OCI-LY7 (cell line): ENCODE results near the gene PAK1. TPM values are rescaled to one million over a fixed set of nuclear protein-coding genes. Genes with fewer than 3 reads are reported as not detected.

ENCODE experiments used
- BruUV-seq: library from RNA; stranded (reverse); fragments of 400-500 nt; replicated peaks from 2 replicates; lab custom pipeline; 2021; lab: Mats Ljungman, UMichigan
- CTCF ChIA-PET: fragments of 300-600 bp; sonication (Branson Sonifier 250); formaldehyde crosslinking; loops from one replicate; lab custom pipeline; 2022; ENCODE audit warnings: antibody characterized with exemption; ENCODE audit not compliant: unreplicated experiment; lab: Charles Lee
- POLR2A ChIA-PET: fragments of 300-600 bp; sonication (Branson Sonifier 250); formaldehyde crosslinking; loops from one replicate; lab custom pipeline; 2022; ENCODE audit warnings: antibody characterized with exemption; lab: Charles Lee
- DNase-seq: peaks from one replicate; pipeline ENCODE4 v3.0.0-alpha.2; 2015; ENCODE audit warnings: low spot score
- H2AFZ ChIP-seq: fragments of 200-600 bp; sonication (generic), shearing (Covaris generic); 2 replicates; pipeline ENCODE4 v1.6.1; 2014; ENCODE audit warnings: mild to moderate bottlenecking, antibody characterized with exemption, low read length, moderate library complexity
- H3K27ac ChIP-seq: fragments of 200-600 bp; sonication (generic); 2 replicates; pipeline ENCODE4 v1.5.1; 2014; ENCODE audit warnings: mixed run types, low read depth, mild to moderate bottlenecking, moderate library complexity, low read length, inconsistent platforms; ENCODE audit not compliant: poor library complexity, severe bottlenecking
- H3K36me3 ChIP-seq: fragments of 200-600 bp; sonication (generic); 2 replicates; pipeline ENCODE4 v1.6.1; 2014; ENCODE audit warnings: mild to moderate bottlenecking, antibody characterized with exemption, low read length, moderate library complexity, mixed read lengths; ENCODE audit not compliant: insufficient read depth
- H3K4me1 ChIP-seq: fragments of 200-600 bp; sonication (generic); 2 replicates; pipeline ENCODE4 v1.5.1; 2014; ENCODE audit warnings: mild to moderate bottlenecking, low read length; ENCODE audit not compliant: insufficient read depth, poor library complexity, severe bottlenecking
- H3K4me2 ChIP-seq: fragments of 200-600 bp; sonication (generic); 2 replicates; pipeline ENCODE4 v1.6.1; 2014; ENCODE audit warnings: mild to moderate bottlenecking, low read length
- H3K4me3 ChIP-seq: fragments of 200-600 bp; sonication (generic); 2 replicates; pipeline ENCODE4 v1.5.1; 2014; ENCODE audit warnings: mild to moderate bottlenecking, low read depth, low read length; ENCODE audit not compliant: poor library complexity, severe bottlenecking
- H3K79me2 ChIP-seq: fragments of 200-600 bp; sonication (generic); 2 replicates; pipeline ENCODE4 v1.6.1; 2016; ENCODE audit warnings: low read depth, mild to moderate bottlenecking, low read length, moderate library complexity, mixed read lengths; ENCODE audit not compliant: insufficient read depth
- H3K9me2 ChIP-seq: fragments of 200-600 bp; sonication (generic); 2 replicates; pipeline ENCODE4 v1.6.1; 2016; ENCODE audit warnings: mild to moderate bottlenecking, low read length, mixed read lengths; ENCODE audit not compliant: insufficient read depth
- H3K9me3 ChIP-seq: fragments of 200-600 bp; sonication (generic); 2 replicates; pipeline ENCODE4 v1.6.1; 2014; ENCODE audit warnings: mild to moderate bottlenecking, mixed run types, low read length, mixed read lengths
- H4K20me1 ChIP-seq: fragments of 200-600 bp; sonication (generic); 2 replicates; pipeline ENCODE4 v1.6.1; 2014; ENCODE audit warnings: mild to moderate bottlenecking, antibody characterized with exemption, low read length, moderate library complexity, mixed read lengths; ENCODE audit not compliant: insufficient read depth
- EZH2phosphoT487 ChIP-seq: fragments of 200-600 bp; sonication (generic); IDR thresholded peaks from 2 replicates; pipeline ENCODE4 v1.6.1; 2018; ENCODE audit warnings: low read depth, borderline replicate concordance, mild to moderate bottlenecking, mixed run types, antibody characterized with exemption, low read length, moderate library complexity, mixed read lengths
- intact Hi-C: fragments of 100-400 bp; cut with micrococcal nuclease; formaldehyde crosslinking; loops from one replicate; pipeline ENCODE4 v1.10.0; 2022; ENCODE audit not compliant: unreplicated experiment
- total RNA-seq, 2 experiments: library from RNA; depleted of rRNA in 1 of 2; stranded (reverse); fragments of >200 nt in 1 of 2; shearing (Covaris generic) in 1 of 2; gene quantifications; 2 replicates each; pipeline ENCODE4 v1.2.3, GENCODE V29; 2014 to 2022
- TF ChIP-seq, protein P1 (sequence below): fragments of 200-600 bp; sonication (generic); conservative IDR thresholded peaks from 2 replicates; pipeline ENCODE4 v1.5.1; 2014; ENCODE audit warnings: mild to moderate bottlenecking, antibody characterized with exemption, low read length, moderate library complexity, mixed read lengths

The PAK1 gene
- total RNA-seq, 2 experiments from 2014 or later: 1.0 to 3.4 TPM

DNA sequence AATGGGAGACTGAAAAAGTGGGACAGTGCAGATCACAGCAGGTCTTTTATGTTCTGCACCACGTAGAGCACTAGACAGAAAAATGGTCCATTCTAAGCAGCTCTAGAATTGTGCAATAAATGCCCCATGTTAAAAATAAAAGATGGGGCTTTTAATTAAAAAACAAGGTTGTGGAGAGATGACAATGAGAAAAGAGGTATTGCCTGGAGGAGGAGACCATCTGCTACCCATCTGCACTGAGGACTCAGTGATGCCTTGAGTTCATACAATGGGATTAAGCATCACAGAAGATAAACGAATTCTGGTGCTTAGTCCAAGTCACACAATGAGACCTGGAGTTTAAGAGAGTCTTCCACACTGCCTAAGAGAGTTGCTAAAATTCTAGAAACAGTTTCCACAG is 73.6 kb downstream of the PAK1 start:
- Histone ChIP-seq H4K20me1 (no peaks in the 10 kb centered on the region), H3K4me1 (no peaks in the 10 kb centered on the region), H3K27ac (no peak overlapping the region), H3K4me3 (no peak overlapping the region), H3K79me2 (no peaks in the 10 kb centered on the region), H3K9me2 (no peaks in the 10 kb centered on the region), H3K36me3 (no peaks in the 10 kb centered on the region), H3K4me2 (no peak overlapping the region), H2AFZ (no peak overlapping the region), H3K9me3 (no peaks in the 10 kb centered on the region)
- ChIA-PET POLR2A (no interaction called here), CTCF (no interaction called here)
- no peak for TF ChIP-seq EZH2phosphoT487
- TF ChIP-seq, protein P1, sequence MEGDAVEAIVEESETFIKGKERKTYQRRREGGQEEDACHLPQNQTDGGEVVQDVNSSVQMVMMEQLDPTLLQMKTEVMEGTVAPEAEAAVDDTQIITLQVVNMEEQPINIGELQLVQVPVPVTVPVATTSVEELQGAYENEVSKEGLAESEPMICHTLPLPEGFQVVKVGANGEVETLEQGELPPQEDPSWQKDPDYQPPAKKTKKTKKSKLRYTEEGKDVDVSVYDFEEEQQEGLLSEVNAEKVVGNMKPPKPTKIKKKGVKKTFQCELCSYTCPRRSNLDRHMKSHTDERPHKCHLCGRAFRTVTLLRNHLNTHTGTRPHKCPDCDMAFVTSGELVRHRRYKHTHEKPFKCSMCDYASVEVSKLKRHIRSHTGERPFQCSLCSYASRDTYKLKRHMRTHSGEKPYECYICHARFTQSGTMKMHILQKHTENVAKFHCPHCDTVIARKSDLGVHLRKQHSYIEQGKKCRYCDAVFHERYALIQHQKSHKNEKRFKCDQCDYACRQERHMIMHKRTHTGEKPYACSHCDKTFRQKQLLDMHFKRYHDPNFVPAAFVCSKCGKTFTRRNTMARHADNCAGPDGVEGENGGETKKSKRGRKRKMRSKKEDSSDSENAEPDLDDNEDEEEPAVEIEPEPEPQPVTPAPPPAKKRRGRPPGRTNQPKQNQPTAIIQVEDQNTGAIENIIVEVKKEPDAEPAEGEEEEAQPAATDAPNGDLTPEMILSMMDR: no peak
- BruUV-seq: no TSS peak
- no peak for DNase-seq
- intact Hi-C loops: no loop called here

DNA sequence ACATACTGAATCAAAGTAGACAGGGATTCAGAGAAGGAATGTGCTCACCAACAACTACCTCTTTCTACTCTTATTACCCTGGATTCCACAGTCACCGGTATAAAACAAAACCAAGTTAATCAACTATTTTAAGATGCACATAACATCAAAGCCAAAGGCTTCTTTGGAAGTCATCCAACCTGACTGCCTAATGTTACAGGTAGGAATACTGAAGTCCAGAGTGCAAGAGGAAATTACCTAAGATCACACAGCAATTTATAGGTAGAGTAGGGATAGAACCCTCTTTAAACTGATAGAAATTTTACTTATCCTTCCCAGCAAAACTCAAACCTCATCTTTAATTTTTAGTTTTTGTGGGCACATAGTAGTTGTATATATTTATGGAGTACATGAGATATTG is 76.3 kb downstream of the PAK1 start:
- ChIA-PET POLR2A (no interaction called here), CTCF (no interaction called here)
- Histone ChIP-seq H3K36me3 (no peaks in the 10 kb centered on the region), H3K4me3 (no peak overlapping the region), H3K4me1 (no peaks in the 10 kb centered on the region), H2AFZ (no peak overlapping the region), H3K4me2 (no peak overlapping the region), H3K27ac (no peak overlapping the region), H3K9me3 (no peaks in the 10 kb centered on the region), H3K79me2 (no peaks in the 10 kb centered on the region), H4K20me1 (no peaks in the 10 kb centered on the region), H3K9me2 (no peaks in the 10 kb centered on the region)
- TF ChIP-seq, protein P1: no peak
- no peak for TF ChIP-seq EZH2phosphoT487
- no peak for DNase-seq
- intact Hi-C loops: no loop called here
- BruUV-seq: no TSS peak

DNA sequence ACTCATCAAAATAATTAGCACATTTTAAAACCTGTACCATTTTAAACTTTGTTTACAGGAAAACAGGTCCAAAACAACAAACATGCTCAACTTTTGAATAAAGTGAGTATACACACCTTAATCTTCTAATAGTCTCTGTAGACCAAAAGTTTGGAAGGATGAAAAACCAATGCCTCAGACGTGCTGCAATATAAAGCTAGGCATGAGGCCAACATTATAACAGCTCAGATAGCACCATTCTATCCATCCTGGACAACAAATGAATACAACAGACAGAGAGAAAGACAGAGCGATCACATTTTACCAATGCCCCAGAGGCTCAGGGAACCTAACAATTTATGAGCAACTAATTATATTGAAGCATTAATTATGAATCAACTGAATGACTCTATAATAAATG is 77.0 kb downstream of the PAK1 start:
- no peaks in the 10 kb centered on the region for H3K36me3 ChIP-seq
- POLR2A ChIA-PET: interaction anchor here (0.6 kb wide), 1 partner anchor 145 kb away, joined by 3 read pairs; no protein-coding TSS in a partner anchor
- no peaks in the 10 kb centered on the region for H3K9me2 ChIP-seq
- H3K4me2 ChIP-seq: no peak overlapping the region
- no peaks in the 10 kb centered on the region for H3K79me2 ChIP-seq
- no peaks in the 10 kb centered on the region for H3K9me3 ChIP-seq
- H3K27ac ChIP-seq: no peak overlapping the region
- no peak overlapping the region for H3K4me3 ChIP-seq
- CTCF ChIA-PET: no interaction called here
- H4K20me1 ChIP-seq: no peaks in the 10 kb centered on the region
- DNase-seq: no peak
- no peak overlapping the region for H2AFZ ChIP-seq
- H3K4me1 ChIP-seq: no peaks in the 10 kb centered on the region
- BruUV-seq: no TSS peak
- intact Hi-C loops: no loop called here
- TF ChIP-seq, protein P1: no peak
- no peak for TF ChIP-seq EZH2phosphoT487
